Fibroblast of pulmonary artery (primary cell): ENCODE data around the gene PURB.

Experiments
- DNase-seq: peaks from one replicate; pipeline ENCODE4 v3.0.0-alpha.2; 2010; ENCODE audit warnings: low read depth
- H3K4me3 ChIP-seq: replicated peaks from 2 replicates; pipeline ENCODE4 v1.5.1; 2011; ENCODE audit warnings: low read depth, mild to moderate bottlenecking, control low read depth, low read length, moderate library complexity
- TF ChIP-seq, protein P1 (sequence below): IDR thresholded peaks from 2 replicates; pipeline ENCODE4 v1.5.1; 2011; ENCODE audit warnings: mild to moderate bottlenecking, control low read depth, low read length, inconsistent platforms; ENCODE audit errors: missing control alignments

Gene PURB

DNA sequence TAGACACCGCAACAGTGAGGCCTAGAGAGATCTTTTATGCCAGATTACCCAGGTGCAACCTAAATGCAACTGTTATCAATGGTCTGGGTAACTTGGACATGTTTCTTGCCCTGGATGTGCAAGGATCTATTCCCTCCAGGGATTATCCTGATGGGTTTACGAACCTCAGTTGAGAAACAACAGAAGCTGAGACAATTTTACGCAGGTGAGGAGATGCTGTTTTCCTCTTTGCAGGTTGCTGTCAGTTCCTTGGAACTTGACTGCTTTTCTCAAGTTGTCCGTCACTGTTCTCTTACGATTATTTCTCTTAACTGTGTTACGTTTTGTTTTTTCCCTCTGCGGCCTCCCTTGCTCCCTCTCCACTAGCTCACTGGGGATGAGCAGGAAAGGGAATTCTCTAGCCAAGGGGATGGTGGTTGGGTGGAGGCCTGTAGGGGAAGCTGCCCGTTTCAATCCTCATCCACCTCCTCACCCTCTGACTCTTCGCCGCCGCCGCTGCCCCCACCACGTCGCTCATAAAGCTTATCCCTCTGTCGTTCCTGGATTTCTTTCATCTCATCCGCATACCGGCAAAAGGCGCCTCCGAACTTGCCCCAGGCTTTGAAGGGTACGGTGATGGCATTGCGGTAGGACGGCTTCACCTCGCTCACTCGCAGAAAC is 1.2 kb downstream of the PURB start:
- no peak for DNase-seq
- TF ChIP-seq, protein P1, sequence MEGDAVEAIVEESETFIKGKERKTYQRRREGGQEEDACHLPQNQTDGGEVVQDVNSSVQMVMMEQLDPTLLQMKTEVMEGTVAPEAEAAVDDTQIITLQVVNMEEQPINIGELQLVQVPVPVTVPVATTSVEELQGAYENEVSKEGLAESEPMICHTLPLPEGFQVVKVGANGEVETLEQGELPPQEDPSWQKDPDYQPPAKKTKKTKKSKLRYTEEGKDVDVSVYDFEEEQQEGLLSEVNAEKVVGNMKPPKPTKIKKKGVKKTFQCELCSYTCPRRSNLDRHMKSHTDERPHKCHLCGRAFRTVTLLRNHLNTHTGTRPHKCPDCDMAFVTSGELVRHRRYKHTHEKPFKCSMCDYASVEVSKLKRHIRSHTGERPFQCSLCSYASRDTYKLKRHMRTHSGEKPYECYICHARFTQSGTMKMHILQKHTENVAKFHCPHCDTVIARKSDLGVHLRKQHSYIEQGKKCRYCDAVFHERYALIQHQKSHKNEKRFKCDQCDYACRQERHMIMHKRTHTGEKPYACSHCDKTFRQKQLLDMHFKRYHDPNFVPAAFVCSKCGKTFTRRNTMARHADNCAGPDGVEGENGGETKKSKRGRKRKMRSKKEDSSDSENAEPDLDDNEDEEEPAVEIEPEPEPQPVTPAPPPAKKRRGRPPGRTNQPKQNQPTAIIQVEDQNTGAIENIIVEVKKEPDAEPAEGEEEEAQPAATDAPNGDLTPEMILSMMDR, result no peak
- H3K4me3 ChIP-seq, result peak overlapping the region; percentile 80

DNA sequence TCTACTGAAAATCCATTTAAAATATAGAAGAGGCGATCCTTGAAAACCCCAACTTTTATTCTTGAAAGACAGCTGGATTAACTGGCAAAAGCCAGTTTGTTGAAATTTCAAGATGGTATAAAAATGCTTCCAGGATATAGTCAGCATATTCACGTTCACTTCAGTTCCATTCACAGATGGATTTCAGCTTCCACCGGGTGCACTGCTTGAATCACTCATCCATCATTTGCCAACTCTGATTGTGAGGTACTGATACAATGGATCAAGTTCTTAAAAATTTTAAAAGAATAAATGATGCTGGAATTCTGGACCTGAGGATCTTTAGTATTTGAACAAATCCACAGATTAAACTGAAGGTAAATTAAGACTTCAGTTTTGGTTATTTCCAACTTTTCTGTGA is 2.4 kb downstream of the PURB start:
- DNase-seq, result no peak
- TF ChIP-seq, protein P1, result no peak
- H3K4me3 ChIP-seq, result peak overlapping the region; percentile 80

DNA sequence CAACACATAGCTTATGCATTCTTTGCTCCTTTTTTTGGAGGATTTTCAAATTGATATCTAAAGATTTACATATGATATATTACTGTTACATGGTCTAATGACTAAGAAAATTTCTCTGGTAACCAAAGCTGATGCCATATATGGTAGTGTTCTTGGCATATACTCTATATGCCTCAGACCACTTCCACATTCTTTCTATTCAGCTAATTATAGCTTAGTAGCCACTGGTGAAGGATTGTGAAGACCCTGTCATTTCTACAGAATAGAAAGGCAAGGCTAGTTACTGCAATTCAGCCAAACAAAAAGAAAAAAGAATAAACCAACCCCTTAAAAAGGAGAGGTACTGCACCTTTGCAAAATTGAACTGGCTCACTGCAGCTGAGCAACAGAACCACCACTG is 3.7 kb downstream of the PURB start:
- H3K4me3 ChIP-seq, result peak overlapping the region; percentile 80
- DNase-seq, result peak; percentile 77
- TF ChIP-seq, protein P1, result no peak

DNA sequence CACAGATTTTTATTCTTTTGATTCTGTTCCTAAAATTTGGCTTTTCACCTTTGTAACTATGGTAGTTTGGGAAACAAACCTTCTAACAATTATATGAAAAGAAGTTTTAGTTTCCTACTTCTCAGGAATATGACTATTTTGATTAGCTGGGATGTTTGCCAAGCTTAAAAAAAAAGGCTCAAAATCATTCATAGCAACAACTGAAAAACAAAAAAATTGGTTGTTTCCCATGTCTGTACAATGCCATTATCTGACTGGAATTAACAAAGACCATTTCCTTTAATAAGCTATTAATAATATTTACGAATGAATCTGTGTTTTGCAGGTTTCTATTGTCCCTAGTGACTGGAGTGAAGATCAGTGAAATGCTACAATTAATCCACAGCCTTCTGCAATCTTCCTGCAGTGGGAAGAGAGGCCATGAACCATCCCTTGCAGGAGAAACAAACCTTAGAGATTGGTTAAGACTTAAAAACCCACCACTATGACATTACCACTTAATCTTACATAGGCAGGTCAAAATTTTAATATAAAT is 4.2 kb downstream of the PURB start:
- H3K4me3 ChIP-seq, result peak overlapping the region; percentile 80
- DNase-seq, result peak; percentile 46
- TF ChIP-seq, protein P1, result no peak

DNA sequence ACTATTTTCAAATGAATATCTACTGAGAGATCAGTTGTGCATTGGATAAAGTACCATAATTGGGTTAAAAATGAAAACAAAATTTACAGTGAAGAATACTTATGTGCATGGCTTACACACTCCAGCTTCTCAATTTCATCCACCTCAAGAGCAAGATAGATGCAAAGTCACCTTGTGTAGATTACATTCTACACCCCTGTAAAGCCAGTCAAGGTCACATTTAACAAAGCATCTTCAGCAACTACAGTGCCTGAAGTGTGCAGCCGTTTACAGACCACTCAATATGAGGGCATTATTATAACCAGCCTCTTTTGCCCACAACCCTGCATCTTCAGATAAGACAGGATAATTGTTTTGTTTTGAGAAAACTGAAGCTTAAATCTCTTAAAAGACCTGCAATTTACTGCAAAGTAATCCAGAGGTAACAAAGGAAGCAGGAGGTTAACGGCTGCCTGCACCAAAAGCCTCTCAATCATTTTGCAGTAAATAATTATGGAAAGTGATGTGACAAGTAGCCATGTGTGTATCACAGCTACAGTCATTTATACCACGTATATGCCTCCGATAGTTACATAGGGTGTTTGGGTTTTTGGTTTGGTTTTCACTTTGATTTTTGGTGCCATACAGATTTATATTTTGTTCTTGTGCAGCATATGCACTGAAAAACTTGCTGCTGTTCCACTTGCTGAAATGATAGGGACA is 4.9 kb downstream of the PURB start:
- TF ChIP-seq, protein P1, result no peak
- H3K4me3 ChIP-seq, result peak overlapping the region; percentile 80
- DNase-seq, result no peak

DNA sequence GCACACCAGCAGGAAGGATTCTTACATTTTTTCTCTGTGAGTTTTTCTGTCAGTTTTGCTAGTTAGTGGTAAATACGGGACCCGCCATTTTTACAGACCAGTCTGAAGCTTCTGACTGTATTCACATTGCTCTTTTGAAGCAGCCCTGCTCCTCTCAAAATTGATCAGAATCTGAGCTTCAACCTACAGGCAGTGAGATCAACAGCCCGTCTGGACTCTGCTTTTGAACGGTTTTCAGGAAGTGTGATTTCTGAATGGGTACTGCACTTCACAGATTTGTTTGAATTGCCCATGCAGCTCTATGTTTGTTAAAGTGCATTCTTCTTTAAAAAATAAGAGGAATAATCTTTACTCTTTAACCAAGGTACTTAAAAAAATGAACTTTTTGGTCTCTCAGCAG is 8.9 kb downstream of the PURB start:
- DNase-seq, result no peak
- no peak overlapping the region for H3K4me3 ChIP-seq
- TF ChIP-seq, protein P1, result no peak

DNA sequence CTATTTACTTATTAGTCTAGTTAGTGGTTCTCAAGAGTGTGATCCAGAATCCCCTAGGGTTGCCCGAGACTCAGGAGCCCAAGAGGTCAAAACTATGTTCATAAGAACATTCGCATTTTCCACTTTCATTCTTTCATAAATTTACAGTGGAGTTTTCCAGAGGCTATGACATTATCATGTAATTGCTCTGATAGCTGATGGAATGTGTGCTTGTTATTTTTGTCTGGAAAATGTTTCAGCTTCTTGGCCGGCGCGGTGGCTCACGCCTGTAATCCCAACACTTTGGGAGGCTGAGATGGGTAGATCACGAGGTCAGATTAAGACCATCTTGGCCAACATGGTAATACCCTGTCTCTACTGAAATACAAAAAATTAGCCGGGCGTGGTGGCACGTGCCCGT is 10.1 kb downstream of the PURB start:
- TF ChIP-seq, protein P1, result no peak
- no peak for DNase-seq
- H3K4me3 ChIP-seq, result no peak overlapping the region
